SHP77 (cell line): ENCODE results near the gene ARHGEF3.

Source experiments
- DNase-seq, 2 experiments: peaks; one replicate each; lab custom pipeline; 2025; lab: John Stamatoyannopoulos, UW

ARHGEF3 gene

GRCh38 chr3:56681984-56682461 lies 119.7 kb downstream of the ARHGEF3 start:
- peak in 1 of 2 experiments; percentile 34 for DNase-seq

DNA sequence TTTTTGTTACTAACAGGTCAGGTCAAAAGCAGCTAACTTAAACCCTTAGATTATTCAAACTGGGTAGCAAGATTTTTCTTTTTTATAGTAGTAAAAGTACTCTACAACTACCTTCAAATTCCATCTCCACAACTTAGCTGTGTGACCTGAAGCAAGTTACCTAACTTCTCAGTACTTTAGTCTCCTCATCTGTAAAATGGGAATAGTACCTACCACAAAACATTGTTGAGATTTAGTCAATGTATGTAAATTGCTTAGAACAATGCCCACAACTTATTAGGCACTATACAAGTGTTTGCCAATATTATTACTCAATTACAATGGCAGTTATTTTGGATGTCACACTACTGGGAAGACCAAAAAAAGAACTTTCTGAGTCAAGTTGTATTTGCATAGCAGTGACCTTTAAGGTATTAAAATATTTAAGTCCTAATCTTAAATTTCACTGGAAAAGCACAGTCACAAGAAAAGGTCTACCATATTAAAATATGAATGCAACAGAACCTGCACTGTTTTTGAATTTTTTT lies 121.6 kb downstream of the ARHGEF3 start:
- no peak for DNase-seq
